Muscle of back (tissue), 11 donors: ENCODE data around the gene KHDC4. TPM values are rescaled to one million over a fixed set of nuclear protein-coding genes. Genes with fewer than 3 reads are reported as not detected.
A peak's percentile ranks its signal among the peaks of the same experiment; 100 is the strongest.

ENCODE experiments used
- DNase-seq, 3 donors: peaks; one replicate each; pipeline versions ENCODE4 v3.0.0 to v3.0.0-alpha.2; 2013
- polyA plus RNA-seq, 10 donors: library from polyadenylated mRNA; unstranded; fragments of 120-200 nt; gene quantifications; one replicate each; pipeline ENCODE4 v1.2.1, GENCODE V29; 2013; ENCODE audit not compliant: insufficient read length in 10 of 10

Gene KHDC4
- polyA plus RNA-seq, 10 donors: 21.9 to 51.3 (median 30.2) TPM

- DNase-seq: peak in 1 of 3 donors; percentile 60
Observed at GRCh38 chr1:155970531-155971167, 36.4 kb upstream of the KHDC4 start.

GRCh38 chr1:155969377-155969791, 35.2 kb upstream of the KHDC4 start:
- peak in 1 of 3 donors; percentile 41 for DNase-seq

GRCh38 chr1:155968670-155969069, 34.5 kb upstream of the KHDC4 start:
- DNase-seq: peak; percentile 85 to 91 (median 89)

- DNase-seq: no peak
Observed at GRCh38 chr1:155968051-155968400, 33.8 kb upstream of the KHDC4 start.

- DNase-seq: peak in 1 of 3 donors; percentile 52
Observed at GRCh38 chr1:155967341-155968050, 33.3 kb upstream of the KHDC4 start.

GRCh38 chr1:155966750-155967149, 32.5 kb upstream of the KHDC4 start:
- DNase-seq: no peak

- no peak for DNase-seq
Observed at GRCh38 chr1:155966135-155966534, 31.9 kb upstream of the KHDC4 start.

GRCh38 chr1:155964193-155964592, 30.0 kb upstream of the KHDC4 start:
- no peak for DNase-seq

GRCh38 chr1:155962599-155963211, 28.5 kb upstream of the KHDC4 start:
- no peak for DNase-seq

GRCh38 chr1:155961937-155962336, 27.7 kb upstream of the KHDC4 start:
- DNase-seq: peak in 1 of 3 donors; percentile 70

GRCh38 chr1:155960081-155960745, 26.0 kb upstream of the KHDC4 start:
- DNase-seq: no peak

- no peak for DNase-seq
Observed at GRCh38 chr1:155957411-155957915, 23.2 kb upstream of the KHDC4 start.

GRCh38 chr1:155954645-155955044, 20.4 kb upstream of the KHDC4 start:
- DNase-seq: no peak

GRCh38 chr1:155952505-155952890, 18.3 kb upstream of the KHDC4 start:
- no peak for DNase-seq

- DNase-seq: no peak
Observed at GRCh38 chr1:155951753-155952504, 17.7 kb upstream of the KHDC4 start.

- no peak for DNase-seq
Observed at GRCh38 chr1:155950829-155951228, 16.6 kb upstream of the KHDC4 start.

- no peak for DNase-seq
Observed at GRCh38 chr1:155947741-155948140, 13.5 kb upstream of the KHDC4 start.

- no peak for DNase-seq
Observed at GRCh38 chr1:155947292-155947691, 13.1 kb upstream of the KHDC4 start.

GRCh38 chr1:155946633-155947219, 12.5 kb upstream of the KHDC4 start:
- no peak for DNase-seq

GRCh38 chr1:155944444-155944799, 10.2 kb upstream of the KHDC4 start:
- DNase-seq: no peak

GRCh38 chr1:155942578-155943141, 8.4 kb upstream of the KHDC4 start:
- no peak for DNase-seq
